GM12892 (cell line): Measurements from ENCODE around the gene LYPD6.
"Not testable (repeated sequence)": the region's sequence is repeated elsewhere in the genome, so short reads cannot be mapped to it uniquely, and the experiment has no call there.

Source experiments
- DNase-seq: peaks from one replicate; pipeline ENCODE4 v3.0.0; 2011; ENCODE audit not compliant: insufficient read length
- FAIRE-seq: peaks from 2 replicates; lab custom pipeline; 2011; peaks lifted over from hg19 to GRCh38; lab: Jason Lieb, UNC
- POLR2A ChIP-seq: IDR thresholded peaks from 2 replicates; pipeline ENCODE4 v1.6.1; 2011; ENCODE audit warnings: low read depth, low read length, control low read depth
- POLR2AphosphoS5 ChIP-seq: IDR thresholded peaks from 2 replicates; pipeline ENCODE4 v1.6.1; 2011; ENCODE audit warnings: low read depth, low read length, control low read depth
- TAF1 ChIP-seq: IDR thresholded peaks from 2 replicates; pipeline ENCODE4 v1.6.1; 2011; ENCODE audit warnings: low read depth, mild to moderate bottlenecking, control low read depth, low read length, borderline replicate concordance

Gene LYPD6

GRCh38 chr2:149492923-149493322 is 162.5 kb downstream of the LYPD6 start:
- no peak for DNase-seq
- no peak for TF ChIP-seq POLR2AphosphoS5
- no peak for TF ChIP-seq POLR2A
- no peak for TF ChIP-seq TAF1
- FAIRE-seq, result no peak

- not testable (repeated sequence) for FAIRE-seq, DNase-seq
Observed at GRCh38 chr2:149499204-149499603, 168.8 kb downstream of the LYPD6 start.

- not testable (repeated sequence) for FAIRE-seq, DNase-seq
Observed at GRCh38 chr2:149506808-149507207, 176.4 kb downstream of the LYPD6 start.

- DNase-seq (no peak), FAIRE-seq (no peak)
- no peak for TF ChIP-seq POLR2AphosphoS5
- TF ChIP-seq POLR2A, result no peak
- no peak for TF ChIP-seq TAF1
Observed at GRCh38 chr2:149507974-149508373, 177.6 kb downstream of the LYPD6 start.

GRCh38 chr2:149513461-149513860 is 183.1 kb downstream of the LYPD6 start:
- TF ChIP-seq TAF1, result no peak
- no peak for TF ChIP-seq POLR2AphosphoS5
- TF ChIP-seq POLR2A, result no peak
- FAIRE-seq (no peak), DNase-seq (no peak)
